Measurements from ENCODE around the gene RIPPLY3. TPM values are rescaled to one million over a fixed set of nuclear protein-coding genes. Genes with fewer than 3 reads are reported as not detected.

RIPPLY3 gene
- total and polyA plus RNA-seq, 2 of the 13 experiments (the other 11 are each of a cell fraction or from before 2014, with no cell fraction given), result 0.09 to 2.9 TPM

DNA sequence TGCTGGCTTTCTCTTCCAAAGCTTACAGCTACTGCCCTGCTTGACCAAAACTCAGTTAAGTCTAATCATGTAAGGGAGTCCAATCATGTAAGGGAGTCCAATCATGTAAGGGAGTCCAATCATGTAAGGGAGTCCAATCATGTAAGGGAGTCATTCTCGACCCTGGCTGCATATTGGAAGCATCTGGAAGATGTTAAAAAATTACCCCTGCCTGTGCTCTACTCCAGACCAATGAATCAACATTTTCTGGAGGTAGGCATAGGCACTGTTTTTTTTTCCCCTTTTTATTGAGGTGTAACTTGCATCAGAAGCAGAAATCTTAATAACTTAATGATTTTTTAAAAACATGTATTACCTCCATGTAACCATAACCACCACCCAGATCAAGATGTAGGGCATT, 56.9 kb downstream of the RIPPLY3 start (continued):
- TF ChIP-seq ZBTB40 (IDR thresholded peaks at IDR 0.05), result no peak
- TF ChIP-seq ZBTB40 (CRISPR knock-in tag; IDR thresholded peaks at IDR 0.05), result no peak
- TF ChIP-seq ZNF205 (CRISPR knock-in tag; IDR thresholded peaks at IDR 0.05), result no peak
- TF ChIP-seq KDM6A (CRISPR knock-in tag; IDR thresholded peaks at IDR 0.05; ENCODE audit: low read depth), result no peak
- TF ChIP-seq ZSCAN22 (CRISPR knock-in tag; IDR thresholded peaks at IDR 0.05), result no peak

DNA sequence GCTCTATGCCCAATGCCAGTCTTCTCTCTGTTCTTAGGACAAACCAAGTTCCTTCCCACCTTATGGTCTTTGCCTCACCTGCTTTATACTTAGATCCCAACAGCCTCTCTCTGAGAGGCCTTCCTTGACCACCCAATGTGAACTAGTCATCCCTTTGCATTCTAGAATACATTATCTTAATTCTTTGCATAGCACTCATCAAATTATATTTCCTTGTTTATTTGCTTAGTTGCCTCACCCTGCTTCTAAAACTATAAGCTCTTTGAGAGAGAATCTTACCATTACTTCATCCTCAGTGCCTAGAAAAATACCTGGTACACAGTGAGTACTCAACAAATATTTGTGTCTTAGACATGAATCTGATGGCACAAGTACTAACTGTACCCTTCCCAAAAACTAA, 58.3 kb downstream of the RIPPLY3 start:
- Histone ChIP-seq H3K4me2 (ENCODE audit: low read depth, low read length) (no peak overlapping the region), H3K4me1 (ENCODE audit: insufficient read depth, low read length) (peaks cover 28% of the 10 kb centered on the region), H3K9ac (ENCODE audit: insufficient read depth, low read depth, low read length) (no peak overlapping the region), H2AFZ (ENCODE audit: low read length) (no peak overlapping the region), H3K79me2 (ENCODE audit: insufficient read depth, low read length) (no peaks in the 10 kb centered on the region), H3K9me3 (ENCODE audit: low read length) (no peaks in the 10 kb centered on the region), H4K20me1 (ENCODE audit: insufficient read depth, low read length) (no peaks in the 10 kb centered on the region), H3K27ac (ENCODE audit: extremely low read length, insufficient read depth, low read length) (no peak overlapping the region), H3K36me3 (replicated peaks in 1 of 2; ENCODE audit: control insufficient read depth in 1 of 2, insufficient read depth in 2 of 2, low read length in 2 of 2) (peaks cover 0 to 3% of the 10 kb centered on the region in 2 experiments; a peak in 1 of 5 replicates), H3K4me3 (replicated peaks in 1 of 3; ENCODE audit: insufficient read depth in 1 of 3, low read depth in 2 of 3, low read length in 3 of 3) (no peak overlapping the region), H3K27me3 (ENCODE audit: control insufficient read depth in 1 of 2, insufficient read depth in 2 of 2, low read length in 2 of 2) (no peaks in the 10 kb centered on the region)
- DNase-seq (ENCODE audit: low spot score) (no peak), FAIRE-seq (no peak), ATAC-seq (no peak)
- in situ Hi-C loops (cut with HindIII; ENCODE audit: extremely low pct_ligation_motif_present, low pct_unique_long_range_greater_than_20kb), result no loop called here
- ChIA-PET CTCF (ENCODE audit: low intra/inter-chr PET ratio, low total read pairs) (no interaction called here), POLR2A (no interaction called here)
- TF ChIP-seq CBX5 (CRISPR knock-in tag; IDR thresholded peaks at IDR 0.05; ENCODE audit: borderline replicate concordance) (no peak), ZNF800 (CRISPR knock-in tag; IDR thresholded peaks at IDR 0.05) (no peak), GTF3A (CRISPR knock-in tag; conservative IDR thresholded peaks at IDR 0.05) (no peak), SCMH1 (CRISPR knock-in tag; IDR thresholded peaks at IDR 0.05; ENCODE audit: borderline replicate concordance) (no peak), GZF1 (CRISPR knock-in tag; IDR thresholded peaks at IDR 0.05) (no peak), NFRKB (IDR thresholded peaks at IDR 0.05) (no peak), RFX5 (IDR thresholded peaks at IDR 0.05; ENCODE audit: low read depth, low read length) (no peak), HOXA7 (CRISPR knock-in tag; IDR thresholded peaks at IDR 0.05) (no peak), IKZF1 (IDR thresholded peaks at IDR 0.05) (no peak), ZSCAN21 (CRISPR knock-in tag; IDR thresholded peaks at IDR 0.05; ENCODE audit: borderline replicate concordance) (no peak)
- intact Hi-C loops (cut with micrococcal nuclease; ENCODE audit: unreplicated experiment), result no loop called here
- no TSS peak for BruUV-seq (replicated peaks)

Data from HepG2 (cell line).